Dorsolateral prefrontal cortex (tissue), 118 donors: ENCODE data around the gene KRTAP9-2. TPM values are rescaled to one million over a fixed set of nuclear protein-coding genes. Genes with fewer than 3 reads are reported as not detected.

Experiments
- total RNA-seq, 120 experiments: library from RNA; stranded (reverse); gene quantifications; one replicate each; pipeline versions ENCODE4 v1.2.3 to v1.2.4, GENCODE V29; 2022

Gene KRTAP9-2
- total RNA-seq, 120 experiments from 2014 or later: not detected

Other genes starting within 250 kb of the KRTAP9-2 start
- gene KRT40, start 242.3 kb upstream of the KRTAP9-2 start, total RNA-seq: under 1 TPM in 2 of 120 experiments, not detected in 118; 0.22 to 0.40 TPM
- gene KRTAP3-3, start 232.5 kb upstream of the KRTAP9-2 start, total RNA-seq: not detected
- gene KRTAP3-2, start 226.7 kb upstream of the KRTAP9-2 start, total RNA-seq: not detected
- gene KRTAP3-1, start 217.5 kb upstream of the KRTAP9-2 start, total RNA-seq: not detected
- not detected for gene KRTAP1-5, start 199.4 kb upstream of the KRTAP9-2 start, total RNA-seq
- gene KRTAP1-4, start 196.5 kb upstream of the KRTAP9-2 start, total RNA-seq: not detected
- gene KRTAP1-3, start 191.8 kb upstream of the KRTAP9-2 start, total RNA-seq: not detected
- gene KRTAP1-1, start 185.2 kb upstream of the KRTAP9-2 start, total RNA-seq: not detected
- gene KRTAP2-1, start 179.3 kb upstream of the KRTAP9-2 start, total RNA-seq: not detected
- not detected for gene KRTAP2-2, start 171.4 kb upstream of the KRTAP9-2 start, total RNA-seq
- gene KRTAP2-3, start 166.5 kb upstream of the KRTAP9-2 start, total RNA-seq: not detected
- not detected for gene KRTAP2-4, start 160.8 kb upstream of the KRTAP9-2 start, total RNA-seq
- gene KRTAP4-7, start 142.5 kb upstream of the KRTAP9-2 start, total RNA-seq: not detected
- not detected for gene KRTAP4-8, start 128.5 kb upstream of the KRTAP9-2 start, total RNA-seq
- gene KRTAP4-16, start 124.4 kb upstream of the KRTAP9-2 start, total RNA-seq: not detected
- not detected for gene KRTAP4-9, start 121.3 kb upstream of the KRTAP9-2 start, total RNA-seq
- not detected for gene KRTAP4-11, start 108.3 kb upstream of the KRTAP9-2 start, total RNA-seq
- not detected for gene KRTAP4-12, start 102.5 kb upstream of the KRTAP9-2 start, total RNA-seq
- gene KRTAP4-6, start 86.1 kb upstream of the KRTAP9-2 start, total RNA-seq: not detected
- not detected for gene KRTAP4-5, start 76.8 kb upstream of the KRTAP9-2 start, total RNA-seq
- gene KRTAP4-4, start 65.9 kb upstream of the KRTAP9-2 start, total RNA-seq: not detected
- not detected for gene KRTAP4-3, start 58.4 kb upstream of the KRTAP9-2 start, total RNA-seq
- gene KRTAP4-2, start 48.4 kb upstream of the KRTAP9-2 start, total RNA-seq: not detected
- gene KRTAP4-1, start 41.7 kb upstream of the KRTAP9-2 start, total RNA-seq: not detected
- not detected for gene KRTAP9-1, start 36.8 kb upstream of the KRTAP9-2 start, total RNA-seq
- not detected for gene KRTAP9-3, start 5.8 kb downstream of the KRTAP9-2 start, total RNA-seq
- gene KRTAP9-8, start 11.4 kb downstream of the KRTAP9-2 start, total RNA-seq: not detected
- not detected for gene KRTAP9-4, start 23.0 kb downstream of the KRTAP9-2 start, total RNA-seq
- not detected for gene KRTAP9-9, start 28.7 kb downstream of the KRTAP9-2 start, total RNA-seq
- gene KRTAP9-6, start 38.7 kb downstream of the KRTAP9-2 start, total RNA-seq: not detected
- gene KRTAP9-7, start 49.0 kb downstream of the KRTAP9-2 start, total RNA-seq: not detected
- gene KRTAP29-1, start 76.2 kb downstream of the KRTAP9-2 start, total RNA-seq: not detected
- not detected for gene KRTAP16-1, start 82.7 kb downstream of the KRTAP9-2 start, total RNA-seq
- gene KRTAP17-1, start 89.1 kb downstream of the KRTAP9-2 start, total RNA-seq: not detected
- not detected for gene KRT33A, start 124.2 kb downstream of the KRTAP9-2 start, total RNA-seq
- 1 to 10 TPM in 1 of 120 experiments, under 1 TPM in 15, not detected in 104; 0.24 to 1.5 (median 0.31) TPM for gene KRT33B, start 143.2 kb downstream of the KRTAP9-2 start, total RNA-seq
- under 1 TPM in 1 of 120 experiments, not detected in 119; 0.29 TPM for gene KRT34, start 155.7 kb downstream of the KRTAP9-2 start, total RNA-seq
- gene KRT31, start 171.0 kb downstream of the KRTAP9-2 start, total RNA-seq: 1 to 10 TPM in 80 of 120 experiments, under 1 TPM in 31, not detected in 9; 0.35 to 3.7 (median 1.3) TPM
- gene KRT37, start 197.9 kb downstream of the KRTAP9-2 start, total RNA-seq: not detected
- gene KRT38, start 214.3 kb downstream of the KRTAP9-2 start, total RNA-seq: not detected
- not detected for gene KRT32, start 240.7 kb downstream of the KRTAP9-2 start, total RNA-seq